Measurements from ENCODE around the gene COL11A1. TPM values are rescaled to one million over a fixed set of nuclear protein-coding genes. Genes with fewer than 3 reads are reported as not detected.
"Not testable (repeated sequence)": the region's sequence is repeated elsewhere in the genome, so short reads cannot be mapped to it uniquely, and the experiment has no call there.

Gene COL11A1
- total RNA-seq, 4 donors from 2014 or later, result not detected

DNA sequence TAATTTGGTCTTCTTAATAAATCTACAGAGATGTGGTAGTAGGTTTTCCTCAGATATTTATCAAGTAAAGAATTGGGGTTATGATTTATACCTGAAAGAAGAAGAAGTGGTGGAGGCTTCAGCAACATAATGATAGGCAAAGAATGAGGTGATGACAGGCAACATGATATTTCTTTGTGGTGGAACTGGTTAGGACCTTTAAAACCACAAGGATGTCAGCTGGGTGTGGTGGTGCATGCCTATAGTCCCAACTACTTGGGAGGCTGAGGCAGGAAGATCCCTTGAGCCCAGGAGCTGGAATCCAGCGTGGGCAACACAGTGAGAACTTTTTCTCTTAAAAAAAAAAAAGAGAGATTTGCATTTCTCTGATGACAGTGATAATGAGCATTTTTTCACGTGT, 34.1 kb upstream of the COL11A1 start:
- Histone ChIP-seq H3K4me1 (no peaks in the 10 kb centered on the region), H3K9me3 (no peaks in the 10 kb centered on the region), H3K27me3 (no peaks in the 10 kb centered on the region), H3K36me3 (no peaks in the 10 kb centered on the region), H3K4me3 (no peak overlapping the region), H3K27ac (no peak overlapping the region)
- DNase-seq, result no peak
- 34 to 62% methylated on average over 2 of the region's 2 CpGs for WGBS, 2 donors
- intact Hi-C loops (cut with DNase I), result no loop called here
- TF ChIP-seq POLR2A (IDR thresholded peaks at IDR 0.05), result no peak
- TF ChIP-seq, protein P1, sequence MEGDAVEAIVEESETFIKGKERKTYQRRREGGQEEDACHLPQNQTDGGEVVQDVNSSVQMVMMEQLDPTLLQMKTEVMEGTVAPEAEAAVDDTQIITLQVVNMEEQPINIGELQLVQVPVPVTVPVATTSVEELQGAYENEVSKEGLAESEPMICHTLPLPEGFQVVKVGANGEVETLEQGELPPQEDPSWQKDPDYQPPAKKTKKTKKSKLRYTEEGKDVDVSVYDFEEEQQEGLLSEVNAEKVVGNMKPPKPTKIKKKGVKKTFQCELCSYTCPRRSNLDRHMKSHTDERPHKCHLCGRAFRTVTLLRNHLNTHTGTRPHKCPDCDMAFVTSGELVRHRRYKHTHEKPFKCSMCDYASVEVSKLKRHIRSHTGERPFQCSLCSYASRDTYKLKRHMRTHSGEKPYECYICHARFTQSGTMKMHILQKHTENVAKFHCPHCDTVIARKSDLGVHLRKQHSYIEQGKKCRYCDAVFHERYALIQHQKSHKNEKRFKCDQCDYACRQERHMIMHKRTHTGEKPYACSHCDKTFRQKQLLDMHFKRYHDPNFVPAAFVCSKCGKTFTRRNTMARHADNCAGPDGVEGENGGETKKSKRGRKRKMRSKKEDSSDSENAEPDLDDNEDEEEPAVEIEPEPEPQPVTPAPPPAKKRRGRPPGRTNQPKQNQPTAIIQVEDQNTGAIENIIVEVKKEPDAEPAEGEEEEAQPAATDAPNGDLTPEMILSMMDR (IDR thresholded peaks at IDR 0.05), result no peak

DNA sequence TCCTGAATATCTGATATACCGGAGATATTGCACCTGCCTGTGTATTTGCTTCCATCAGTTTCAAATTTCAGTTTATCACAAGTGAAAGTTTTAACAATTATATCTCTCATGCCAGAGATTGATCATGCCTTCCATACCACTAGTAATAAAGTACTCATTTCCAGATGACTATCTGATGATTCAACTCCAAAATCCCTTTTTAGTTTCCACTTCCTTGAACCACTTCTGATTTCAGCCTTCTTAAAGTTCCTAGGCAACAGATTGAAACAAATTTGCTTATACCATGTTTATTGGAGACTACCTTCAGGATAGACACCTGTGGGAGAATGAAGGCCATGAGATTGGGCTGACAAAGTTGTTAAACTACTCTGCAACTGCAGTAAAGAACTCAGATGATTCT, 21.5 kb upstream of the COL11A1 start:
- 48 to 67% methylated on average over 1 of the region's 1 CpG for WGBS, 2 donors

DNA sequence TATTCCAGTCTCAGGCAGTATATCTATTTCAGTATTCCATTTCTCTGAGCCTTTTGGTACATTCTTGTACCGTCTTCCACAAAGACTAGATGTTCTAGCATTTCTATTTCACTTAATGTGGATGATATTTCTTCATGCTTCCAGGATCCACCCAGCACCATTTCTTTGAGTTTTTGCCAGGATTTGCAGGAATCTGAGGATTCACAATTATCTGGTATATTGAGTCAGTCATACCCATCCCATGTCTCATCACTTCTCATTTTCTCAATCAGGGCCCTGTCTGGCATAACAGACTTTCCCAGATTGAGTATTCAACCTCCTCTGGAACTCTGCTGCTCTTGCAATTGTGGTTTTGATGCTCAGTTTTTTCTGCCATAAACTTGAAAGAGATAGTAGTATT, 20.9 kb upstream of the COL11A1 start:
- TF ChIP-seq, protein P1 (IDR thresholded peaks at IDR 0.05), result no peak
- no peak for TF ChIP-seq POLR2A (IDR thresholded peaks at IDR 0.05)
- H3K9me3 ChIP-seq, result no peaks in the 10 kb centered on the region
- no peaks in the 10 kb centered on the region for H3K27me3 ChIP-seq
- WGBS, 2 donors, result 0 to 30% methylated on average over 1 of the region's 1 CpG
- no peak overlapping the region for H3K4me3 ChIP-seq
- no peak overlapping the region for H3K27ac ChIP-seq
- intact Hi-C loops (cut with DNase I), result no loop called here
- no peak for DNase-seq
- no peaks in the 10 kb centered on the region for H3K36me3 ChIP-seq
- H3K4me1 ChIP-seq, result no peaks in the 10 kb centered on the region

More for the DNA sequence above, 21.5 kb upstream of the COL11A1 start:
- Histone ChIP-seq H3K4me3 (no peak overlapping the region), H3K27ac (no peak overlapping the region), H3K4me1 (no peaks in the 10 kb centered on the region), H3K36me3 (no peaks in the 10 kb centered on the region), H3K27me3 (no peaks in the 10 kb centered on the region), H3K9me3 (no peaks in the 10 kb centered on the region)
- intact Hi-C loops (cut with DNase I), result no loop called here
- DNase-seq, result no peak
- no peak for TF ChIP-seq POLR2A (IDR thresholded peaks at IDR 0.05)
- TF ChIP-seq, protein P1 (IDR thresholded peaks at IDR 0.05), result no peak

DNA sequence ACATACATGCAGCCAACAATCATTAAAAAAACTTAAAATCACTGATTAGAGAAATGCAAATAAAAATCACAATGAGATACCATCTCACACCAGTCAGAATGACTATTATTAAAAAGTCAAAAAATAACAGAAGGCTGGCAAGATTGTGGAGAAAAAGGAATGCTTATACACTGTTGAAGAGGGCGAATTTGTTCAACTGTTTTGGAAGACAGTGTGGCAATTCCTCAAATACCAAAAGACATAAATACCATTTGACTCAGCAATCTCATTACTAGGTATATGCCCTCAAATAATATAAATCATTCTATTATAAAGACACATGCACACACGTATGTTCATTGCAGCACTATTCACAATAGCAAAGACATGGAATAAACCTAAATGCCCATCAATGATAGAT, 19.9 kb upstream of the COL11A1 start:
- H3K4me1 ChIP-seq; H3K9me3 ChIP-seq; H3K27ac ChIP-seq; DNase-seq; H3K36me3 ChIP-seq; intact Hi-C loops (cut with DNase I); H3K27me3 ChIP-seq; H3K4me3 ChIP-seq: not testable (repeated sequence)
- WGBS, 2 donors, result 65 to 70% methylated on average over 2 of the region's 2 CpGs

DNA sequence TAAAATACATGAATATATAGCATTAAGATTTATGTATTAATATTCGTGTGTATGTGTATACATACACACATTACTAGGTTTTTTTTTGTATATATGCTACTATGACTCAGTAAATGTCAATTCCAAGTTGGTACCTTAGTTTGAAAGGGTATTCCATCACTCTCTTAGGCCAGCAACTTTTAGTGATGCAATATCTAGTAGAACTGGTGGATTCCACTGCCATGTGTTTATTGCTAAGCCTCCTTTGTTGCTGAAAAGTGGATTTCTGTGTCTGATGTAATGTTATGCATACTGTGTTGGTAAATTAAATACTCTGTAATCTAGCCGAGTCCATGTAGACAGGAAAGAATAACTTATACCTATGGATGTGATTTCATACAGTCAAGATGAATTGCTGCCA, 16.9 kb upstream of the COL11A1 start:
- H3K4me1 ChIP-seq, result no peaks in the 10 kb centered on the region
- no peak overlapping the region for H3K4me3 ChIP-seq
- DNase-seq, result no peak
- H3K27me3 ChIP-seq, result no peaks in the 10 kb centered on the region
- H3K27ac ChIP-seq, result no peak overlapping the region
- no peak for TF ChIP-seq POLR2A (IDR thresholded peaks at IDR 0.05)
- TF ChIP-seq, protein P1 (IDR thresholded peaks at IDR 0.05), result no peak
- WGBS, 2 donors, result 55 to 74% methylated on average over 2 of the region's 2 CpGs
- H3K9me3 ChIP-seq, result no peaks in the 10 kb centered on the region
- H3K36me3 ChIP-seq, result no peaks in the 10 kb centered on the region
- intact Hi-C loops (cut with DNase I), result no loop called here

DNA sequence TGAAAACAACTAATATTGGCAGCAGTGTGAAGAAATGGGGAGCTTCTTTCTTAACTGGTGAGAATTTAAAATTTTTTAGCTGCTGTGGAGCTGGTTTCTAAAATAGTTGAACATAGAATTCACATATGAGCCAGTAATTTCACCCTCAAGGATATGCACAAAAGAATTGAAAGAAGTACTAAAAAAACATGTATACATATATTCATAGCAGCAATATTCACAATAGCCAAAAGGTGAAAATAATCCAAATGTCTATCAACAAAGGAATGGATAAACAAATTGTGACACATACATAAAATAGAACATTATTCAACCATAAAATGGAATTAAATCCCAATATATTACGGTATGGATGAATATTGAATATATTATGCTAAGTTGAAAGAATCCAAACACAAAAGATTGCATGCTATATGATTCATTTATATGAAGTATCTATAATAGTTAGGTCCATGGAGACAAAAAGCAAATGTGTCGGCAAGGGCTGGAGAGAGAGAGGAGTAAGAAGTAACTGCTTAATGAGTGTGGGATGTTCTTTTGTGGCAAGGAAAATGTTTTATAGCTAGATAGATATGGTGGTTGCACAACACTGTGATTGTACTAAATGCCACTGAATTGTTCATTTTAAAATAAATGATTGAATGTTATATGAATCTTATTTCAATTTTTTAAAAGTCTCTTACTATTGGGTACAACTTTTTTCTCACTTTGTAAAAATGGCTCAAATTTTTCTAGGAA, 14.8 kb upstream of the COL11A1 start:
- no peaks in the 10 kb centered on the region for H3K27me3 ChIP-seq
- intact Hi-C loops (cut with DNase I), result no loop called here
- H3K9me3 ChIP-seq, result no peaks in the 10 kb centered on the region
- no peak overlapping the region for H3K4me3 ChIP-seq
- TF ChIP-seq, protein P1 (IDR thresholded peaks at IDR 0.05), result no peak
- TF ChIP-seq POLR2A (IDR thresholded peaks at IDR 0.05), result no peak
- no peak for DNase-seq
- H3K36me3 ChIP-seq, result no peaks in the 10 kb centered on the region
- no peaks in the 10 kb centered on the region for H3K4me1 ChIP-seq
- H3K27ac ChIP-seq, result no peak overlapping the region
- WGBS, 2 donors, result 58 to 61% methylated on average over 2 of the region's 2 CpGs

Data from esophagus squamous epithelium (tissue), 5 donors.